ENCODE data around the gene ASAP2.
A peak's percentile ranks its signal among the peaks of the same experiment; 100 is the strongest.

ASAP2 gene

DNA sequence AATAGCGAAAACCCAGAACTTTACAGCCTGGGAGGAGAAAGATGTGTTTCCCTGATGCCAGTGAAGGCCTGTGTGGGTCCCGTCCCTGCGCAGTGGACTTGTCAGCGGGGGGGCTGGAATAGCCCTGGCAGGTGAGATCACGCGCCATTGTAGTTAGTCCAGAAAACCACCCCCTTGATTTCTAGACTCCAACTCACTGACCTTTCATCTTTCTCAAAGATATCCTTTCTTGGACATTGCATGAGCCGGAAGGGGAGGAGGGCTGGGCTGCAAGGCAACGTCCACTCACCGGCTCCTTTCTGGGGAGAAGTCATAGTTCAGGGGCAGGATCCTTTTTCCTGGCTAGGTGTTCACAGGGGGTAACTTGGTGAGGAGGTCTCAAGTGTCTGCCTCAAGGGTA is 22.3 kb upstream of the ASAP2 start:
- DNase-seq (ENCODE audit: low spot score), result no peak

DNA sequence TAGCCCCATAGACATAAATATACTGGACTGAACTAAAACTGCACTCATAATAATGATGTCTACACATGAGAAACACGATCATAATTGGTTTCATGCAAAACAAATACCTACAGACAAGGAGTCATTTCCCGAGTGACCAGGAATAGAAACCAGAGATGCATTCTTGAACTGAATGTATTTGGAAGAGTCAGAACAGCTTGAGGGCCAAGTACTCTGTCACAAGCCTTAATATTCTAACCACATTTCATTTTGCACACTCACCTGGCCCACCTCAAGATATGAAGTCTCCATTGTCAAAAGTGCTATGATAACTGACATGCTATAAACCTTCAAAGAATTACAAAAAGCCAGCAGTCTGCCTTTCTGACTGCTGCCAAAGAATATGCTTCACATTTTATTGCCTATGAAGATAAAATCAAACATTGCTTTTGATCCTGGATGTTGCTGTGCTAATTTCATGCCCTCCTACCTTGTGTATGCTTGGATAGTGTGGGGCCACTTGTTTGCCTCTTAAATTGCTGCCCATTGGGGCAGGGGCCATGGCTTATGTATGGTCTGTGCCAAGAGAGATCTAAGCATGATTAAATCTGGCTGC is 18.9 kb upstream of the ASAP2 start:
- no peak for DNase-seq (ENCODE audit: low spot score)

DNA sequence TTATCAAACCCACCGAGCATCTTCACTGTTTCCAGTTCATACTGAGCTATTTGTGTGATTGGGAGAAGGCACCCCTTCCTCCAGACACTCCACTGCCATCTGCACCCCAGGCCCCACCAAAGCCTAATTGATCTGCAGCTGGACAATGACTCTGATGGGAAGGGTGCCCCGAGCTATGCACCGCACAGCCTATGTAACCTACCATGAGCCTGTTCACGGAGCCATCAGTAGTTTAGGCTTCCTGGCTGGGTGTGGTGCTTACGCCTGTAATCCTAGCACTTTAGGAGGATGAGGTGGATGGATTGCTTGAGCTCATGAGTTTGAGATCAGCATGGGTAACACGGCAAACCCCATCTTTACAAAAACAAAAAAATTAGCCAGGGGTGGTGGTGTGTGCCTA is 17.8 kb upstream of the ASAP2 start:
- DNase-seq (ENCODE audit: low spot score), result no peak

DNA sequence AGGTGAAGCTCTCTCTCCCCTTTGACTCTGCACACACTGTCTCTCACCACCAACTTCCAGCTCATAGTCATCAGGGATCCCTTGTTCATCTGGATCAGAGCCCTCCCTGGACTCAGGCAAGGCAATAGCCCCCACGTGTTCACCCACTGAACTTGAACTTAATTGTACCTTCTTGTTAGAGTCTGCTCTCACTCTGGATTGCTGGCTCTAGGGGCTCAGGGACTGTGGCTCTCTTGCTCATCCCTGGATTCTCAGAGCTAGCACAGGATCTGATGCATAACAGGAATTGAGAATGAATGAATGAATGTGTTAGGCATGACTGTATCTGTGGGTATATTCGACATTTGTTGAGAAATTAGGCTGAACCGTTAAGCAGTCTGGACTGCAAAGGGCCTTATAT is 16.7 kb upstream of the ASAP2 start:
- no peak for DNase-seq (ENCODE audit: low spot score)

GRCh38 chr2:9191041-9191481 is 15.6 kb upstream of the ASAP2 start:
- DNase-seq (ENCODE audit: low spot score), result peak; percentile 86

DNA sequence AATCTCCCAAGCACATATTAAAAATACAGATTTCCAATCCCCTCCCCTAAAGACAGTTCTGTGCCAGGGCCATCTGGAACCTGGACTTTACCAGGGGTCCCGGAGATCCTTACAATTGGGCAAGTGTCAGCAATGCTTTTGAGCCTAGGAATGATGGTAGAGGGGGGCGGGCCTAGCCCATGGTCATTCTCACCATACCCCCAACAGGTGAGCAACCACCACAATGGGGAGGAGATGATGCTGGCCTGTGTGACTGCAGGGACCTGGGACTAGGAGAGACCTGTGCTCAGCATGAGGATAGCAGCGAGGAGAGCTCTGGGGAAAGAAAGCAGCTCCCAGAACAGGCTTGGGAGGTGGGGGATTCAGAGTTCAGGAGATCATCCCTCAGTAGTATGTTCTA is 13.9 kb upstream of the ASAP2 start:
- DNase-seq (ENCODE audit: low spot score), result no peak

DNA sequence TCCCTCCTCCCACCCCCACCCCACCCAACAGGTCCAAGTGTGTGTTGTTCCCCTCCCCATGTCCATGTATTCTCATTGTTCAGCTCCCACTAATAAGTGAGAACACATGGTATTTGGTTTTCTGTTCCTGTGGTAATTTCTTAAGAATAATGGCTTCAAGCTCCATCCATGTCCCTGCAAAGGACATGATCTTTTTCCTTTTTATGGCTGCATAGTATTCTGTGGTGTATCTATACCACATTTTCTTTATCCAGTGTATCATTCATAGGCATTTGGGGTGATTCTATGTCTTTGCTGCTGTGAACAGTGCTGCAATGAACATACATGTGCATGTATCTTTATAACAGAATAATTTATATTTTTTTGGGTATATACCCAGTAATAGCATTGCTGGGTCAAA is 12.3 kb upstream of the ASAP2 start:
- DNase-seq (ENCODE audit: low spot score), result no peak

- no peak for DNase-seq (ENCODE audit: low spot score)
Measured at GRCh38 chr2:9196637-9197036, 10.0 kb upstream of the ASAP2 start.

DNA sequence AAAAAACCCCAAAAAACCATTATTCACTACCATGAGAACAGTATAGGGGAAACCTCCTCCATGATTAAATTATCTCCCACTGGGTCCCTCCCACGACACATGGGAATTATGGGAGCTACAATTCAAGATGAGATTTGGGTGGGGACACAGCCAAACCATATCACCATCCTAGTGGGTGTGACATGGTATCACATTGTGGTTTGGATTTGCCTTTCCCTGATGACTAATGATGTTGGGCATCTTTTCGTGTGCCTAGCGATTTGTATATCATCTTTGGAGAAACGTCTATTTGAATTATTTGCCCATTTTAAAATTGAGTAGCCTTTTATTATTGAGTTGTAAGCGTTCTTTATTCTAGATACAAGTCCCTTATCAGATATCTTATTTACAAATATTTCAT is 8.7 kb upstream of the ASAP2 start:
- DNase-seq (ENCODE audit: low spot score), result no peak

- no peak for DNase-seq (ENCODE audit: low spot score)
Measured at GRCh38 chr2:9199716-9200632, 6.6 kb upstream of the ASAP2 start.

- no peak for DNase-seq (ENCODE audit: low spot score)
Measured at GRCh38 chr2:9200633-9201015, 6.0 kb upstream of the ASAP2 start.

GRCh38 chr2:9201185-9201891 is 5.3 kb upstream of the ASAP2 start:
- DNase-seq (ENCODE audit: low spot score), result no peak

DNA sequence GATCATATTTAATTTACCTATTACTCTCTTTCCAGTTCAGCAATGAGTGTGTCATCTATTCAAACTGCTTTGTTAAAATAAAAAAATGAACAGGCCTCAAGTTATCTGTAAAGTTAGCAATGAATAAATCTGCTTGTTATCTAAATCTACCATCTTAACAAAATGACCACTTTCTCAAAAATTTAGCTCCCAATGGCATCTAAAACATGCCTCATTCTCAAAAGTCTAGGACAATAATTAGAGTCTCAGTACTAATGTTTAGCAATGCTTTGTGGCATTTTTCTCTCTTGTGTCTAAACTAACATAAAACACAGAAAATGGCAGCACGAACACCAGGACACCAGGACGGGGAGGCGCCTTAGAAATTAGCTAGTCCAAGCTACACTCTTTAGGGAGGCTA is 3.6 kb upstream of the ASAP2 start:
- no peak for DNase-seq (ENCODE audit: low spot score)

DNA sequence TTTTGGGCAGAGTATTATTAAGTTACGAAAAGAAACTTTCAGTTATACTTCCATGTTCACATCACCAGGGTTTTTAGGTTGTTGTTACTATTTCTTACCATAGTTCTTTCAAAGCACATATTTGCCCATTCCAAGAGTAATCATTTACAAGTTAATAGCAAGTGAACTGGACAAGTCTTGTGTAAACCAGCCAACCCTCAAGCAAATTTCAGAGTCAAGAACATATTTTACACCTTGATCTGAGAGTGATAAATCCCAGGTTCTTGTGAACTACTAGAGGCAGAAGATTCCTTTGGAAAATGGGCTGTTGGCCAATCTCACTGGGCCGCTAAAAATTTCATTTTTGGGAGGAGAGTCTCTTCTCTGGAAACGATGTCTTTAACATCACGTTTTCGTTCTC is 2.7 kb upstream of the ASAP2 start:
- no peak for DNase-seq (ENCODE audit: low spot score)

GRCh38 chr2:9204939-9205338 is 1.7 kb upstream of the ASAP2 start:
- no peak for DNase-seq (ENCODE audit: low spot score)

DNA sequence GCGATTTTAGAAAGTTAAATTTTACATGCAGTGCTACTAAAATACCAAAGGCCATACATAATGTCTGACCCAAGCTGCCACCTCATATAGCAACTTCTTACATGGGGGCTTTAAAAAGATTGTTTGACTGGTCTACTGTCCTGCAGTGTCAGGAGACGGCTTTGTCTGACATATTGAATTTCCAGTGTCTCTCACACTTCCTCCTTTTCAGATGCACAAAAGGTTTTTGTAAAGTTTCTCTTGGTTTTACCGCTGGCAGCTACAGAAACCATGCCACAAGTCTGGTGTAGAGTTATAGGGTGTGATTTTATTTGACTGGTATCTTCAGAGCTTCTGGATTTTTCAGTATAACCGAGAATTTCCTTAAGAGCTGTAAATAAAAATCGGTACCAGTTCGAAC is 1.1 kb upstream of the ASAP2 start:
- DNase-seq (ENCODE audit: low spot score), result no peak

DNA sequence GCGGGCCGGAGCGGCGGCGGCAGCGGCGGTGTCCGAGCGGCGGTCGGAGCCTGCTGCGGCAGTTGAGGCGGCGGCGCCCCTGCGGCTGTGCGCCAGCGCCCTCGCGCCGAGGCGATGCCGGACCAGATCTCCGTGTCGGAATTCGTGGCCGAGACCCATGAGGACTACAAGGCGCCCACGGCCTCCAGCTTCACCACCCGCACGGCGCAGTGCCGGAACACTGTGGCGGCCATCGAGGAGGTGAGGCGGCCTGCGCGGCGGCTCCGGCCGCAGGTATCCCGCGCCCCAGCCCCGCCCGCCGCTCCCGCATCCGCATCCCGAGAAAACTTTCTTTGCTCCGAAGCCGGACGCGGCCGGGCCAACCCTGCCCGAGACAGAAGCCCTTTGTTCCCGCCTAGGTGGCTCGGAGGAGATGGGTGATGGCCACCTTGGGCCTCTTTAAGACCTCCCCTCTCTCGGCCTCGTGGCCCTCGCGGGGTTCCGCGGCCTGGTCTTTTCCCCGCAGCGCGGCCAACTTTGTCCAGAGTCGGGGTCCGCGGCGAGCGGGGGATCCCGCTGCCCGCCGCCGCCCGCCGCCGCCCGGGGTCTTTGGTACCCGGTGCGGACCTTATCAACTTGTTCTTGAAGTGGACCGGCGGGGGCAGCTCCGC is 504 bp downstream of the ASAP2 start:
- peak; percentile 76 for DNase-seq (ENCODE audit: low spot score)

- DNase-seq (ENCODE audit: low spot score), result no peak
Measured at GRCh38 chr2:9207641-9208311, 1.2 kb downstream of the ASAP2 start.

DNA sequence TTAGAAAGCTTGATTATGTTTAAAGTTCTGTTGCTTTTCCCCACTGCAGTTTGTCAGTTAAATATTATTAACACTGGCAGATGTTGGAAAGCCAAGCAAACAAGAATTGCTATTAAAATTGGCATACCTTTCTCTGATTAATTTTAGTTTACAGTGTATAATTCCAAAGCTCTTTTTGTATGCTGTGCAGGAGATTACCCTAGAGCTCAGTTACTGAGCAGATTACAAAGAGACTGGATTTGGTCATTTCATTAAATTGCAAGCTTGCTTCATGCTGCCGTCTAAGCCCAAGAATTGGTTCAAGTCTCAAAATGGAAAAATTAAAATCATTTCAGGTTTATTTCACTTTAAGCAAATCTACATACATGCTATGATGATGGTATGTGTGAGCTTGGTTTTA is 2.3 kb downstream of the ASAP2 start:
- DNase-seq (ENCODE audit: low spot score), result no peak

- DNase-seq (ENCODE audit: low spot score), result no peak
Measured at GRCh38 chr2:9210030-9210429, 3.4 kb downstream of the ASAP2 start.

DNA sequence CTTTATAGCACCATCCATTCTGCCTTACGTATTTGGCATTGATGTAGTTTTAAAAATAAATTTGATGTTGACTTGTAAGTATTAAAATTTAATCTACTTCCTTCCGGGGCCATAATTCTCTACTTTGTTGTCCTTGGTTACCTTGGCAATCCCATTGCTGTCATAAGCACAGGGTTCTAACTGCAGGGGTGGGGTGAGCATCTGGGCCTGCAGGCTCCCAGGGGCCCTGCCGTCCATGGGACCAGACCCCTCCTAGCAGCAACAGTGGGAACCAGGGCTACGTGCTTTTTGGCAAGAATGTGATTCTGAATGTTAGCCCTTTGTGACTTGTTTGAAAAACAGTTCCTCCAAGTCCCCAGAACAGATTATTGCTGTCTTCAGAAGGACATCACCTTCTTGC is 4.9 kb downstream of the ASAP2 start:
- DNase-seq (ENCODE audit: low spot score), result no peak

DNA sequence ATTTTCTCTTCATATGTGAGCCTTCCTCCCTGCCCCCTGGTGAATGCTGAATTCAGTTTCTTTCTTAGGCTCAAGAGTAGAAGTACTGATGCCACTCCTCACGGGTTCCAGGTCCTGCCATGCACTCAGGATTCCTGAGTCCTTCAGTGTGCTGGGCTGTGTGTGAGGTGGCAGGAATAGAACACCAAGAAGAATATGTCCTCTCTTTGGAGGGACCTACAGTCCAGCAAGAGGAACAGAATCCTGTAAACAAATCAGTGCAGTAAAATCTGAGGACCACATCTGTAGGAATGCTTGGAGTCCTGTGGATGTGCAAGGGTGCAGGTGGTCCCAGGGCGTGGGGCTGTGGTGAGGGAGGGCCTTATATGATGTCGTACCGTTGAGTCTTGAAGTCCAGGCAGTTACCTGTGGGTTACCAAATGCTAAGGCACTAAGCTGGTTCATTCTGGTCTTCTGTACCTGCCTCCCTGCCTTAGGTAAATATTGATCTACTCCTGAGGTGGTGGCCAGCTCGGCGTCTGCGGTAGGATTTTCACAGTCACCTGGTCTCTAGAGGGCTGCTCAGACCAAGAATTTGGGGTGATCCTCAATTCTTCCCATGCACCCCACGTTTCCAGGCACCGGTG is 5.5 kb downstream of the ASAP2 start:
- DNase-seq (ENCODE audit: low spot score), result no peak
